GM18873 (cell line): Measurements from ENCODE around the gene PMIS2.

Experiments used
- ATAC-seq: cut with Tn5 transposase; IDR thresholded peaks from one replicate; pipeline ENCODE4 v1.9.1; 2021; ENCODE audit warnings: mild to moderate bottlenecking, moderate library complexity, moderate number of reproducible peaks; ENCODE audit not compliant: unreplicated experiment, low FRiP score

PMIS2 gene

DNA sequence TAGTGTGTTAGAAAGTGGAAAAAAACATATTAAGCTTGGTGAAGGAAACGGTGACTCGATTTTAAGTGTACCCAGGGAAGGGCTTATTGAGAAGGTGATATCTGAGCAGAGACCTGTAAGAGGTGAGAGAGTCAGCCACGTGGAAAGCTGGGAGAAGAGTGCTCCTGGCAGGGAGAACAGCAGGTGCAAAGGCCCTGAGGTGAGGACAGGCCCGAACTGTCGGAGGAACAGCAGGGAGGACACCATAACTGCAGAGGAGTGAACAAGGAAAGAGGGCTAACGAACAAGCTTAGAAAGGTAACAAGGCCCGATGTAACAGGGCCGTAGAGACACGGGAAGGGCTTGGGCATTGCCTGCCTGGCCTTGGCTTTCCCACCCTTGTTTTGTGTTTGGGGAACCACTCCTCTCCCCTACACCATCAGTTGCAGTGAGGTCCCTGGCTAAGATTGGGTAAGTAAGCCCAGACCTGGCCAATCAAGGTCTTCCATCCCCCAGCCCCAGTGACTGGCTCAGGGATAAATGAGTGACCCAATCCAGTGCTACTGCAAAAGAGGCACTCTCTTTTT, 29.9 kb upstream of the PMIS2 start:
- ATAC-seq: no peak

DNA sequence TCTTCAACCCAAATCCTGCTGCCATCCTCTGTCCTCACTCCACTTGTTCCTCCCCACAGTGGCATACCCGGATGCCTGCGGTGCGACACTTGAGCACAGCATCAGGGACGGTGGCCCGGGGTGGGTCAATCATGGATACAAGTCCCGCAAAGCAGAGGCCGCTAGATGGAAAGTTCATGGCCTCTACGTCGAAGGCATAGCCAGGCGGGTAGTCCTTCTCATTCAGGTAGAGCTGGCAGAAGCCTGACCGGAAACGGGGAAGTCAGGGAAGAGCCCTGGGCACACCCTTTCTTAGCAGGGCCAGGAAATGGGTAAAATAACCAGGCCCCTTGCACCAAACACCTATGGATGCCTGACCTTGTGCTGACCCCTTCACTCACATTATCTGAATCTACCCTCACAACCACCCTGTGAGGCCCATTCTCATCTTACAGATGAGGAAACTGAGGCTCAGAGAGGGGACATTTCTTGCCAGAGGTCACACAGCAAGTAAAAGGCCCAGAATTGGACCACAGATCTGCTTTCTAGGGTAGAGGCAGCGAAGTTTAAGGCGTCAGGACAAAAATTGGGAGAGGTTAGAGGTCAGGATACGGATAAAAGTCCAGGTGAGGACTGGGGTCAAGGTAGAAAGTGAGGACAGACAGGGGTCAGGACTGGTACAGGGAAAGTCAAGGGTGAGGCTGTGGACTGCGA, 29.0 kb upstream of the PMIS2 start:
- ATAC-seq: no peak

DNA sequence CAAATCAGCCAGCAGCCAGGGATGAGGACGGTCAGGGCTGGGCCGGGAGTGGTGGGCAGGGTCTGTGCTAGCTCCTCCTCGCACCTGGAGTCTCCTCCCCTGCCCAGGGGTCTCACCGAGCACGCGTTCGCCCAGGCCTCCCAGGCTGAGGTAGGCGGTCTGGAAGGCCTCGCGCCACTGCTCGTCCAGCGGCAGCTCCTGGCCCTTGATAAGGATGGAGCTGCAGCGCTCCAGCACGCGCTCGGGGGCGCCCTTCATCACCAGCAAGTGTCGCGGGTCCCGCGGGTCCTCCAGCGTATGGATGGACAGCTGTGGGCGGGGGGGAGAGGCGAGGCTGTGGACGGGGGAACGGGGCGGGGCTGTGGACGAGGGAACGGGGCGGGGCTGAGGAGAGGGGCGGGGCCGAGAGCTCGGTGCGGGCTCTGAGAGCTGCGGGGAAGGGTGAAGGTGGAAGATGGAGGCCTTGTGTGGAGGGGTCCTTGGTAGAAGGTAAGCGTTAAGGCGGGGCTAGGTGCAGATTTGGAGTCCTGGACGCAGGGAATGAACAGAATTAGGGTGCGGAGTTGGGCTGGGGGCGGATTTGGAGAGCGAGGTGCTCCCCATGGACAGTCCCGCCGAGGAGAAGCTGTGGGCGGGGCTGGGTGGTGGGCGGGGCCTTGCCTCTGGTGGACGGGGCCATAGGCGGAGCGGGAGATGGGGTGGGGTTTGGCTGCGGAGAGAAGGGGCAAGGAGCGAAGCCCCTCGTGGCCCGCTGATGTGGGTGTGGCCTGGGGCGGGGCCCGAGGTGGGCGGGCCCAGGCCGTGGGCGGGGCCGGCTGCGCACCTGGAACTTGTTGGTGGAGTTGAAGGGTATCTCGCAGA, 28.2 kb upstream of the PMIS2 start:
- ATAC-seq: no peak

DNA sequence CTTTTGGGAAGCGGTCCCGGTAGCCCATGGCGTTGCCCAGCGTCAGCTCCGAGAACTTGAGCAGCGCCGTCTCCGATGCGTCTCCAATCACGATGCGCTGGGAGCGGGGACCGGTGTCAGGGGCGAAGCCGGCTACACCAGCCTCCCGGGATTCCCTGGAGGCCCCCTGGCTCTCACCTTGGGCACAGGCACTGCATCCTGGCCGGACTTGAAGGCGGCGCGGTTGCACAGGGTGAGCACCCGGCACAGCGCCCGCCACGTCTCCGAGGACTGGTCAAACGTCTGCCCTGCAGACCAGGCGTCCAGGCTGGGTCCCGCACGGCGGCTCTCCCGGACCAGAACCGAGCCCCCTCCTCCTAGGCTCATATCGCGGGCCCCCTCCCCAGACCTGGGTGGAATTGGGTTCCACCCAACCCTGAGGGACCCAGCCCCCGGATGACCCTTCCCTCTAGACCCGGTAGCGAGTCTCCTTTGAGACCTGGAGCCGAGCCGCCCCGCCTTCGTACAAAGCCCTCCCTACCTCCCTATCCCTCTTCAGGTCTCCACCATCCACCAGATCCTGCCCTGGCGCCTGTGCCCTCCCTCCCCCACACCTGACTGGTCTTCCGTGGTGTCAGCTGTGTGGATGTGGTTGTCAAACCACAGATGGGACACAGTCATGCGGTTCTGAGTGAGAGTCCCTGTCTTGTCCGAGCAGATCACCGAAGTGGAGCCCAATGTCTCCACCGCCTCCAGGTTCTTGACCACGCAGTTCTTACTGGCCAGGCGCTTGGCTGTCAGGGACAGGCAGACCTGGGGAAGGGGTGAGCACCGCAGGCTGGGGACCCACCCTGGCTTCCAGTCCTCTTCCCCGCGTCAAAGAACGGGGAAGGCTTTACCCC, 27.3 kb upstream of the PMIS2 start:
- ATAC-seq: no peak

DNA sequence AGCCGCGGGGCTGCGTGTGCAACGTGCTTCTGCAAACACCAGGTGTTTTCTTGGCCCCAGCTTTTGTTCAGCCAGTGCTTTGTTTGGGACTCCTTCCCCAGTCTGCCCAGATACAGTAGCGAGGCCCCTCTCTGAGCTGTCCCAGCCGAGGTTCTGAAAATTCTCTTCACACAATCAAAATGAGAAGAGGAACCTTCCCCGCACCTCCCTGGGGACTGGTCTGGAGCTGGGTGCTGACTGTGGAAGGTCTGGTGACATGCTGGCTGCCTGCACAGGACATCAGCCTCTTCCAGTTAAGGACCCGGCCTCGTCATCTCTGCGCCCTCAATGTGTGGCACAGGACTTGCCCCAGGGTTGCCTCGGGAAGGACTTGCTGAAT, 26.7 kb upstream of the PMIS2 start:
- ATAC-seq: no peak

DNA sequence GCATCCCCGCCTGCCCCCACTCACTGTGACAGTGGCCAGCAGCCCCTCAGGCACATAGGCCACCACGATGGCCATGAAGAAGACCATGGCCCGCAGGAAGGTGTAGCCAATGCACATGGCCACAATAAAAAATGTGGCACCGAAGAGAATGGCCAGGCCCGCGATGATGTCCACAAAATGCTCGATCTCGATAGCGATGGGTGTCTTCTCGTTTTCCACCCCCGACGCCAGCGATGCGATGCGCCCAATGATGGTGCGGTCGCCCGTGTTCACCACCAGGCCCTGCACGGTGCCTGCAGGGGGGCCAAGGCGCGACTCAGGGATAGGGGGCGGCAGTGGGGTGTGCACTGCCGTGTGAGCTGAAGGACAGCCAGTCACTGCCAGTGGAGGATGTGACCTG, 26.2 kb upstream of the PMIS2 start:
- no peak for ATAC-seq

DNA sequence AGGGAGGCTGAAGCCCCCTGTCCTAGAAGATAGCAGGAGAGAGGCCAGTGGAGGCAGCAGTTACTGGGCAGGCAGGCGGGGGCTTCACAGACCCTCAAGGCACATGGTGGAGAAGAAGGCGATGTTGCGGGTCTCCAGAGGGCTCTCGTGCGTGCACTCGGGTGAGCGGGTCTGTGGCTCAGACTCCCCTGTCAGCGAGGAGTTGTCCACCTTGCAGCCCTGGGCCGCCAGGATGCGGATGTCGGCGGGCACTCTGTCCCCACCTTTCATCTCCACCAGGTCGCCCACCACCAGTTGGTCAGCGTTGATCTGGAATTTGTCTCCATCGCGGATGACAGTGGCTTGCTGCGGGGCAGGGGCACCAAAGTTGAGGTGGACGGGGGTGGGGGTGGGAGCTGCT, 25.7 kb upstream of the PMIS2 start:
- no peak for ATAC-seq

DNA sequence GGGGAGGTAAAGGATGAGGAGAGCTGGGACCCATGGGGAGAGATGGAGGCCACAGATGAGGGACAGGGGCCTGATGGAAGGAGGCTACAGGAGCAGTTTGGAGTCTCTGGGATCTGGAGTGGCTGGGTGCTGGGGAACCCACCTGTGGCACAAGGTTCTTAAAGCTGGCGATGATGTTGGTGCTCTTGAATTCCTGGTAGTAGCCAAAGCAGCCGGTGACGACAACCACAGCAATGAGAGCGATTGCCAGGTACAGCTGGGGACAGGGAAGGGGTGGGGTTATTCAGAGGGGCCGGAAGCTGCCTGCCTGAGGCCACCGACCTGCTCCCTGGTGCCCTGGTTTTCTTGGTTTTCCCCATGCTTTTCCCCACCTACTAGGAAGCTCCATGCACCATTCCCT, 25.3 kb upstream of the PMIS2 start:
- ATAC-seq: no peak

DNA sequence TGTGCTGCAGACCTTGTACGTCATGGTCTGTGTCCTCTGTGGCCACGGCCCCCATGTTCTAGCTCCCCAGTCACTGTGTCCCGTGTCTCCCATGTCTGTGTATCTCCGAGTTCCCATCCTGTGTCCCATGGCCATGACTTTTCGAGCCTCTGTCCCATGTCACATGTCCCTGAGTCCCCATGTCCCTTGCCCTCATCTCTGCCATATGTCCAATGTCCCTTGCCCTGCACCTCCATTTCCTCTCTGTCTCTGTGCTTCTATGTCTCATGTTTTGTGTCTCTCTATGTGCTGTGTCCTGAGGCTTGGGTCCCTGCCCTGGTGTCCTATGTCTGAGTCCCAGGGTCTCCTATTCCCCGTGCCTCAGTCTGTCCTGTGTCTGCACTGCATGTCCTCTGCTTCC, 24.5 kb upstream of the PMIS2 start:
- ATAC-seq: no peak

DNA sequence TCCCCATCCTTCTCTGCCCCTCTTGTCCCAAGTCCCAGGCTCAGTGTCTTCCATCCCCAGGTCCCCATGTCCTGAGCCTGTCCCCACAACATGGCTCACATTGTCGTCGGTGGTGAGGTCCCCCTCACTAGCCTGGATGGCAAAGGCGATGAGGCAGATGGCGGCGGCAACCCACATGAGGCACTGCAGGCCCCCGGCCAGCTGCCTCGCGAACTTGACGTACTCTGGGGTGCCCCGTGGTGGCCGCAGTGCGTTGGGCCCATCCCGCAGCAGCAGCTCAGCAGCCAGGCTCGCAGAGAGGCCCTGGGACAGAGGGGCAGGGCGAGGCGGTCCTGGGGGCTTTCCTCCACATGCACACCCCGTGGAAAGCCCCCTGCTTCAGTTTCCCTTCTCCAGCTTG, 23.6 kb upstream of the PMIS2 start:
- ATAC-seq: no peak

DNA sequence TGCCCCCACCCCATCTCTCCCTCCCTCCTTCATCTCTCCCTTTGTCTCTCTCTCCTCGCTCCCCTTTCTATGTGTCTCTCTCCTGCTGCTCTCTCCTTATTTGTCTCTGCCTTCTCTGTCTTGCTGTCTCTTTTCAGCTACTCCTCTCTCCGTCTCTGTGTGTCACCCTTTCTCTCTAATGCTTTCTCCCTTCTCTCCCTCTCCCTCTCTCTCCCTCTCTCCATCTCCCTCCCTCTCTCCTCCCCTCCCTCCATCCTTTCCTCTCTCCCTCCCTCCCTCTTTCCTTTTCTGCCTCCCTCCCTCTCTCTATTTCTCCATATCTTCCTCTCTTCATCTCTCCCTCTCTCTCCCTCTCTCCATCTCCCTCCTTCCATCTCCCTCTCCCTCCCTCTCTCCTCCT, 23.2 kb upstream of the PMIS2 start:
- ATAC-seq: no peak

DNA sequence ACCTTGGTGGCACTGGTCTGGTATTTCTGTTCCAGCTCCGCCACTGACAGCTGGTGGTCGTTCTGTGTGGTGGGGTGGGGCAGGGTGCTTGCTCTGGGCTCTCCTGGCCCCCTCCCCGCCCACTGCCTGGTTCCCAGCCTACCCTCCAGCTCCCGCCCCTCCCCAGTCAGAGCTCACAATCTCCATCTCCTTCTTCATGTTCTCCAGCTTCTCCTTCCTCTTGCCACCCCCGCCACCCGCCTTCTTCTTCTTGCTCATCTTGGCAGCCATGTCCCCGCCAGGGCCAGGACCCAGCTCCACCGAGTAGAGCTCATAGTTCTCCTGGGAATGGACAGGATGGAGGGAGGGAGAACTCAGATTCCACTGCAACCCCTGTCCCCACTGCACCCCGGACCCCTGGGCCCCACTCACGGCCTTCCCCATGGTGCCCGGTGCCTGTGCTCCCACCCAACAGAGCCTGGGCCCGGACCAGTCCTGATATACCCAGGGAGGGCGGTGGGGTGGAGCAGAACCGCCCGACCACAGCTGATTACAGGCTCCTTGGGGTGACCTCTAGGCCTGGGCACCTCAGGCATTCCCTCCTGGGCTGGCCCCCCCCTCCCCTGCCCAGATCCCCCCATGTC, 22.7 kb upstream of the PMIS2 start, which contains the start of gene ATP4A:
Gene ATP4A (minus strand): TSS at position 452 of the 623 bp plus-strand sequence. CDS start 29 bp downstream, at position 423.
- ATAC-seq: no peak

DNA sequence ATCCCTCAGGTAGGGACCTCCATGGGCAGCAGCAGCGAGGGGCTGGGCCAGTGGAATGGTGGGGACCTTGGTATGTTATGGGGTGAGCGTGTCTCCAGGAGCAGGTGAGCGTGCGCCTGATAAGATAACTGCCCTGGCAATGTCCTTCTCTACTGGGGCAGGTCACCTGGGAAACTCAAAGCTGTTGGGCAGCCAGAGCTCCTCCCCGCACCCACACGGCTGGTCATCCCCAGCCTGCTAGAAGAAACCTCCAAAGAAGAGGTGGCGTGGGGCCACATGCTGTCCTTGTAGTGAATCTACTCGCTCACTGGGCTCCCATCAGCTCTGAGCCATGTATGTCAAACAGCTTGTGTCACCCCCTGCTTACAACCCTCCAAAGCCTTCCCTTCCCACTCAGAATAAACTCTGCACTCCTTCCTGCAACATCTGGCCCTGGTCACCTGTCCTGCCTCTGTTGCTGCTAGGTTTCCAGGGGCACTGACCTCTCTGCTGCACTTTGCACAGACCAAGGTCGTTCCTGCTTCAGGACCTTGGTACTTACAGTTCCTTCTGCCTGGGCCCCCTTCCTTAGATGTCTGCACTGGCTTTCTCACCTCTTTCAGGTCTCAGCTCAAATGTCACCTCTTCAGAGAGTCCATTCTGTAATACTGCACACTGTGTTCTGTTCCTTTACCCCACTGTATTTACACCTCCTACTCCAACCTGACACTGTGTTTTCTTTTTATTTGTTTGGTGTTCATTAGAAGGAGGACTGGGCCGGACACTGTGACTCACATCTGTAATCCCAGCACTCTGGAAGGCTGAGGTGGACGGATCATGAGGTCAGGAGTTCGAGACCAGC, 20.7 kb upstream of the PMIS2 start:
- no peak for ATAC-seq

DNA sequence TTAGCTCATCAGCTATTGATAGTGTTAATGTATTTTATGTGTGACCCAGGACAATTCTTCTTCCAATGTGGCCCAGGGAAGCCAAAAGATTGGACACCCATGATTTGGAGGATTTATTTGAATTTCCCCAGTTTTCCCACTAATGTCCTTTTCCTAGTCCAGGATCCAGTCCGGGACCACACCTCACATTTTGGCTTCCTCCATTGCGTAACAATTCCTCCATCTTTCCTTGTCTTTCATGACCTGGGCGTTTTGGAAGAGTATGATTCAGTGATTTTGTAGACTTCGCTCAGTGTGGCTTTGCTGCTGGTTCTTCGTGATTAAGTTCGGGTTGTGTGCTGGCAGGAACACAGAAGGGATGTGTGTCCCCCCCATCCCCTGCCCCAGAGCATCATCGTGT, 19.2 kb upstream of the PMIS2 start:
- ATAC-seq: no peak

DNA sequence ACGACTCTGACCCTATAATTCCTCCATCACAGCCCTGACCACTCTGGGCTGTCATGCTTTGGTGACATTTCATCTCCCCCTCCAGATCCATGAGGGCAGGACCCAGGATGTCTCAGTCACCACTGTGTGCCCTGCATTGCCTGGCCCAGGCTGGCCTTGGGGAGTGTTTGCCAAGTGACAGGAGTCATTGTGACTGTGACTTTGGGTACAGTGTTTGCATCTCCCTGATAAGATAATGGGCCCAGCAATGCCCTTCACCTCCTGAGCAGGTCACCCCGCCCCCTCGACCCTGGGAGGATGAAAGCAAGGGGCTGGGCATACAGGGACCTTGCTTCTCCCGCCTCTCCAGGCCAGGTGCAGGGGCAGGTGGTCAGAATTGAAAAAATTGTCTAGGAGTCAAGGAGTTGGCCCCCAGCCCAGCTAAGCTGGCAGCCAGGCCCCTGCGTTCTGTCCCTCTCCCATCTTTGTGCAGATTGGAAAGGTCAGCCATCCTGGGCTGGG, 16.6 kb upstream of the PMIS2 start:
- no peak for ATAC-seq

DNA sequence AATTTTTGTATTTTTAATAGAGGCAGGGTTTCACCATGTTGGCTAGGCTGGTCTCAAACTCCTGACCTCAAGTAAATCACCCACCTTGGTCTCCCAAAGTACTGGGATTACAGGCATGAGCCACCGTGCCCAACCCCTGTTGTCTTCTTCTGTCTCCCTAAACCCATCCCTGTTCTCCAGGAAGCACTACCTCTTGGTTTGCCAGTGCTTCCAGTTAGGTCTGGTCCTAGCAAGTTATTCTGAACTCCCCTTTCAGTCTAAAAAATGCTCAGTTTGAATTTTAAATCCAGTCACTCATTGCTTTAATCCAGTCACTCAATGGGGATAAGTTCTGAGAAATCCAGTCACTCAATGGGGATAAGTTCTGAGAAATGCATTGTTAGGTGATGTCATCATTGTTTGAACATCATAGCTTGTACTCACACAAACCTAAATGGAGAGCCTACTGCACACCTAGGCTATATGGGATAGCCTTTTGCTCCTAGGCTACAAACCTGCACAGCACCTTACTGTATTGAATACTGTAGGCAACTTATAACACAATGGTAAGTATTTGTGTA, 14.5 kb upstream of the PMIS2 start:
- ATAC-seq: no peak

DNA sequence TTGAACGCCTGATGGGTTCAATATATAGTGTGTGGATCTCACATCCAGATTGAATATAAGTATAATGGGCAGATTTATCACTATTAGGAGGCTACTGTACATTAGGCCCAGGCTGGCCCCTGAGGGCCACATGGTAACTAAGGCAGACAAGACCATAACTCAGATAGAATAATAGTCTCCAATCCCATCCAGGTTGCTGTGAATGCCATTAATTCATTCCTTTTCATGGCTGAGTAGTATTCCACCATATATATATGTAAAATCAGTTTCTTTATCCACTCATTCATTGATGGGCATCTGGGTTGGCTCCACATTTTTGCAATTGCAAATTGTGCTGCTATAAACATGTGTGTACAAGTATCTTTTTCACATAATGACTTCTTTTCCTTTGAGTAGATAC, 8.1 kb upstream of the PMIS2 start:
- ATAC-seq: no peak

DNA sequence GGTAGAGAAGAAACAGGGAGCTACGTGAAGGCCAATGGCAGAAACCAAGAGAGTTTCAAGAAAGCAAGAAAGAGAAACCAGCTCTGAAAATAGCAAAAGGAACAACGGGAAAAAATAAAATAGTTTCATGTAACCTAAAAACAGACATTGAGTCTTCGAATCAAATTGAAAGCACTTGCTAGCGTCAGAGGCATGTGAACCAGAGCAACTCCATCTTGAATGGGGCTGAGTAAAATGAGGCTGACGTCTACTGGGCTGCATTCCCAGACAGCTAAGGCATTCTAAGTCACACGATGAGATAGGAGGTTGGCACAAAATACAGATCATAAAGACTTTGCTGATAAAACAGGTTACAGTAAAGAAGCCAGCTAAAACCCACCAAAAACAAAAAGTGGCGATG, 7.3 kb upstream of the PMIS2 start:
- ATAC-seq: no peak

DNA sequence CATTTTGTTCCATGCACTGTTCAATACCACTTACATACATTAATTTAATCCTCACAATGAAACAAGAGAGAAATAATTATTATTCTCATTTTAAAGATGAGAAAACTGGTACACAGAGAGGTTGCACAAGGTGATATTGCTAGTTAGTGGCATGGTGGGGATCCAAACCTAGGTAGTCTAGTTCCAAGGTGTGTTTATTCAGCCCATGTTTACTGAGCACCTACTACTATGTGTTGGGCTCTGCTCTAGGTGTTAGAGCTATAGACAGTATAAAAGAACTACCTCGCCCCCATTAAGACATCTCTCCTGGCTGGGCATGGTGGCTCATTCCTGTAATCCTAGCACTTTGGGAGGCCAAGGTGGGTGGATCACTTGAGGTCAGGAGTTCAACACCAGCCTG, 3.2 kb upstream of the PMIS2 start:
- no peak for ATAC-seq
